Measurements from ENCODE around the gene PLEKHM3.
"Not testable (repeated sequence)": the region's sequence is repeated elsewhere in the genome, so short reads cannot be mapped to it uniquely, and the experiment has no call there.

PLEKHM3 gene

DNA sequence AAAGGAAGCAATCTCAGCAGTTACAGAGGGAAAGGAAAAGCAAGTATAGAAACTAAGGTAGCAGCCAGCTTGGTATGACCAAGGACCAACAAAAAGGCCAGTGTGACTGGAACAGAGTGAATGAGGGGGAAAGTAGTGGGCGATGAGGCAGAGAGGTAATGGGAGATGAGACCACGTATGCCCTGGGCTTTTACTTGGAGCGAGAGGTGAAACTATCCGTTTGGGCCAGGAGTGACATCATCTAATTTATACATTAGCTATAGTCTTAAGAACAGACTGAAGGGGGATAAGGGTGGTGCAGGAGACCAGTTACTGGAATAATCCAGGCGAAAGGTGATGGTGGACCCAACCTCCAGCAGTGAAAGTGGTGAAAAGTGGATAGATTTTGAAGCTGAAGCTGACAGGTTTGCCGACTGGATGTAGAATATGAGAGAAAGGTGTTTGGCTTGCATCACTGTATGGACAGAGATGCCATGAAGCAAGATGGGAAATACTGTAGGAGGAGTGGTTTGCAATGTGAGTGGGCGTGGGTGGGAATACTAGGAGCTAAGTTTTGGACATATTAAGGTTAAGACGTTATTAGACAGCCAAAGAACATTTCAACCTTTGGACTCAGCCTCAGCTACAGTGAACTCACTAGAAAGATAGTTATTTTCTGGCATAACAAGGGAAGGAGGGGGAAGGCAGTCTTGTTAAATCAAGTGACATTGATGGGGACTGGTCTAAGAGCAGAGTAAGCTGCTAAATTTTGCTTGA is 106.0 kb downstream of the PLEKHM3 start:
- no peak for DNase-seq

- DNase-seq = no peak
These were observed 110.6 kb downstream of the PLEKHM3 start for GRCh38 chr2:207914716-207915115.

- no peak for DNase-seq
These were observed 111.5 kb downstream of the PLEKHM3 start for GRCh38 chr2:207913772-207914358.

DNA sequence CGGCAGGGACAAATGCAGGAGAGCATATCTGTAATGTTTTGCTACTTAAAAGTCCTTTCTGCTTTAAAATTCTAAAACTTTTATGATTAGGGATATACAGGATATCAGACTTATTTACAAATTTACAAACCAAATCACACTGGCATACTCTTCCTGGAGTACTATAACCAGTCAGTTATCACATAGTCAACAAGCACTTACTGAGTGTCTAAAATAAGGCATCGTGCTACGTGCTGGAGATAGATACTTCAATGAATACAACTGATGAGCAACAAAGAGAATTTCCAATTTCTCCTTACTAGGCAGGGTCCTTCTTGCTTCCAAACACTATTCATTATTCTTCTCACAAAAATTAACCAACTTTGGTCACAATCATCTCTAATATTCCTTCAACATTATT is 113.5 kb downstream of the PLEKHM3 start:
- DNase-seq = no peak

DNA sequence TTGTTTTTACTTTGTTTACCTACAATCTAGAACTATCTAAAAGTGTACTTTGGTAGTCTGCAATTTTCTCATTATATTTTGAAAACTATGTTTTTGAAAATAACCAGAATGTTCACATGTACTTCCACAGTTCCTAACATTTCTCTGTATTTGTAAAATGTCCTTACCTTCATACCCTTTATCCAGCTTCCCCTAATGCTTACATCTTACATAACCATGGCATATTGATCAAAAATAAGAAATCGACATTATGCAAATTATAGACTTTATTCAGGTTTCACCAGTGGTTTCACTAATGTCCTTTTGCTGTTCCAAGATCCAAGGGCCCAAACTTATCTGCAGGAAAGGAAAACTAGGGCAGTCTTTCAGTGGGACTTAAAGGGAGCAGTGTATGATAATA is 114.1 kb downstream of the PLEKHM3 start:
- no peak for DNase-seq

- not testable (repeated sequence) for DNase-seq
These were observed 118.8 kb downstream of the PLEKHM3 start for GRCh38 chr2:207906495-207906894.

- DNase-seq = no peak
These were observed 119.8 kb downstream of the PLEKHM3 start for GRCh38 chr2:207905546-207905945.

DNA sequence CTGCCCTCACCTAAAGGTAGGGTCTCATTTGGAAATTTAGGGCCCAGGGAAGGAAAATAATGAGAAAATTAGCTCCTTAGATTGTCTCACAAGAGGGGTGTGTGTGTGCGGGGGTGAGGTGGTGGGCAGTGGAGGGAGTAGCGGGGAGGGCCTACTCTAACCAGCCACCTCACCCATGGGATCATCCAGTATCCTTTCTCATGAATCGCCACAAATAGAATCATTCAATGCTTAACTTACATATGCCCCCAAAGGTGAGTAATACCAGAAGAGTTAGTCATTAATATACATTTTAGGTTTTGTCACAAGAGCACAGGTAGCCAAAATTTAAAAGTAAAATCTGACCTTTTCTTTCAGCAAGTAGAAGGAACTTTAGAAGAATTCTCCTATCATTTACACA is 122.1 kb downstream of the PLEKHM3 start:
- DNase-seq = no peak

- DNase-seq = no peak
These were observed 122.5 kb downstream of the PLEKHM3 start for GRCh38 chr2:207902821-207903220.

DNA sequence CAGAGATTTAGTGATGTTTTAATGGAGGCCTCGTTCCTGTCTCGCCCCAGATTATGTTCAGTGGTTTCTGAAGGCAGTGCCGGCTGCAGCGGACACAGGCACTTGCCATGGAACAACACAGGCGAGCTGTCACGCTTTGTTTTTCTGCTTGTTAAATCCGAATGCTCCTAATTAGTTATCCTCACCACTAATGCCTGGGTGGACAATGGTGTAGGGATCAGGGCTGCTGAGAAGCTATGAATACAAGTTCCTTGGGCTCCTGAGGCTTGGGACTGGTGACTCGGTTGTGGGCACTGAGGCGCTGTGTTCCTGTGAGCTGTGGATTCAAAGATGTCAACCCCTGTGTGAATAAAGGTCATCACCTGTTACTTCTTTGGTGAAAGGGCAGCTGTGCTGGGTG is 123.5 kb downstream of the PLEKHM3 start:
- no peak for DNase-seq

DNA sequence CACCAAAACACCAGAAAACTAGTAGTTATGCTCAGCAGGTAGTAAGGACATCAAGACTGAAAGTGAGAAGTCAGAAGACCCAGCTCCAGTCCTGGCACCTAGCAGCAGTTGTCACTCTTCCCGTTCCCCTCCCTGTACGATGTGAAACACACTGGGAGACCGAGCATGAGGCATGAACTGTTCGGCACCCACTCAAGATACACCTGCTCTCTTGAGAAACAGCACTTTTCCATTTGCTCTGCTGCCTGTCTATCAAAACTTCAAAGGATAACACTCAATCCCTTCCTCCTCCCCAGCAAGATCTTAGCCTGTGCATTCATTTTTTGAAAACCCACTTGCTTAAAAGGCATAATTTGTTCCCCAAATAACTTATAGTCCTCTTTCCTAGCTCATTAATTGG is 123.9 kb downstream of the PLEKHM3 start:
- DNase-seq = no peak

- no peak for DNase-seq
These were observed 127.0 kb downstream of the PLEKHM3 start for GRCh38 chr2:207898354-207898695.

GRCh38 chr2:207897541-207898353 is 127.6 kb downstream of the PLEKHM3 start:
- DNase-seq = no peak

DNA sequence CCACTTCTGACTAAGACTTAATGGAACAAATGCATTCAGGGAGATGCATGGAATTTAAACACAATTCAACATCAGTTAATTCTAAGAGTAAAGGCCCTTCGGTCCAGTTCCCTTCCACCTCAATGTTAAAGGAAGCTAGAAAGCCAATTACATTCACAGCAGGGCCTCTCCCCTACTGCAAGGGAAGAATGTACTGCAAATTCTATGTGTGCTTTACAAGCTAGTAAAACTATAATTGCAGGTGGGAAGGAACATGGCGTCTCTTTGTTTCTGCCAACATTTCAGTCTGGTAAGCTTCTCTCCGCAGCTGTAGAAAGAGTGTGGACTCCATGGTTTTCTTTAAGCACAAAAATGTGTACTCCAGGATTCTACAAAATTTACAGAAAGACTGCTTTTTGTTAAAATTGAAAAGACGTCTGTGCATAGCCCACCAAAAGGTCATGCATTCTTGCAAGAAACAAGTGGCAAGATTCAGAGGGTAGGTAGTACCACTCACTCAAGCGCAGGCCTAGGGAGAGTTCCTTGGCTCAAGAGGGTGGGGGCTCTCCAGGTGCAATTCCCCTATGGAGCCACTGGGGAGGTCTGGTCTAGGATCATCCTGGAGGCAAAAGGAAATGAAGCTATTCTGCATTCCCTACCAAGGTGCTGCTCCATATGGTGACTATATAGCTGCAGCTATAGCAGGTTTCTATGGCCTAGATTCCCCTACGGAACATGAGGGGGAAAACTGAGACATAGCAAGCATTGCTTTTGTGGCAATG is 128.6 kb downstream of the PLEKHM3 start:
- DNase-seq = no peak

DNA sequence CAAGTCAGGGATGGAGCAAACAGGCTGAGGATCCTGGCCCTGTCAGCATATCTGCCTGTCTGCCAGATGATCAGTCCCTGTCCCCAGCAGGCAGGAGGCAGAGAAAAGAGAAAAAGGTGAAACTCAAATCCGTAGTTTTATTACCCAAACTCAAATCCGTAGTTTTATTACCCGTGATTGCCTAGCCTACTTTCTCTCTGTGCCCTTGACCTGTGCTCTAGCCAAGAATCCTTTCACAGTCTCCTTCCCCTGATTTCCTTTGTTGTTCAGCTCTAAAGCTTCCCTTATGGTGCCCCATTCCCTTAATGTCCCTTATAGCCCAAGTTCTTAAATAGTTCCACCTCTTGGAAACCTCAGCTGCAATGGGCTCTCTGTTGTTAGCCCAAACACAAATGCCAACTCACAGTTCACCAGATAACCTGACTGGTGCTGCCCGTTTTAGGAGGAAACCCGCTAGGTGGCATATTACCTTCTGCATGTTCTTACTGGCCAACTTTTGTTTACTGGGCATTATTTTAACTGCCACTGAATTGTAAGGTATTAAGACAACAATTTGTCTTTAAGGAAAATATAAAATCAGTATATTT is 130.0 kb downstream of the PLEKHM3 start:
- no peak for DNase-seq

DNA sequence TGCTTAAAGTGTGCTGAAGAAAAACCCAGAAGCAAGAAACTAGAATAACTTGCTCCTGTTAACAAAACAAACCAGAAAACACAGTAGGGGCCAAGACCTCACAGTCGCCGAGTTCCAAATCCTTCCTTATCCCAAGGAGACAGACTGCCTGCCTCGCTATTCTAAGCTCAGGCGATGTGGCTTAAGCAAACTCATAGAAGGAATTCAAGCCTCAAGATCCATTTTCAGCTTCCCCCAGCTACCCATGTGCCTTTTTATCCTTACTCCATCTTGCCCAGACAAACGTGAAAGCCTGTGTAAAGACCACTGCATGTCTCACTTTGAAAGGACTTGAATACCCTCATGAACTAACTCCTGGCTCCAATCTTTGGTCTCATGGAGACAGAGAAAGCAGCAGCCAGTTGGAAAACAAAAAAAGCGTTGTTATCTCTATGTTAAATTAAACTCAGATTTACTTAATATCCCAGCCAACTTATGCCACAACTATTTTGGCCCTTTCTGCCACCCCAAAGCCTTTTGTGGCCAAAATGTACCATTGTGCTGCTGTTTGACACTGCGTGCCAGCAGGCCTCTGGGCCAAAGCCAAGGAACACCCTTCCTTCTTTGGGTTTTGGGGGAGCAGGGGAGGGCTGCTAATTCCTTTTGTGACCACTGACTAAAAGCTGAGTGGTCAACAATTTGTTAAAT is 132.5 kb downstream of the PLEKHM3 start:
- DNase-seq = no peak

- no peak for DNase-seq
These were observed 134.1 kb downstream of the PLEKHM3 start for GRCh38 chr2:207891086-207891844.

GRCh38 chr2:207887500-207887899 is 137.8 kb downstream of the PLEKHM3 start:
- DNase-seq = no peak

- DNase-seq = no peak
These were observed 140.3 kb downstream of the PLEKHM3 start for GRCh38 chr2:207885010-207885409.

DNA sequence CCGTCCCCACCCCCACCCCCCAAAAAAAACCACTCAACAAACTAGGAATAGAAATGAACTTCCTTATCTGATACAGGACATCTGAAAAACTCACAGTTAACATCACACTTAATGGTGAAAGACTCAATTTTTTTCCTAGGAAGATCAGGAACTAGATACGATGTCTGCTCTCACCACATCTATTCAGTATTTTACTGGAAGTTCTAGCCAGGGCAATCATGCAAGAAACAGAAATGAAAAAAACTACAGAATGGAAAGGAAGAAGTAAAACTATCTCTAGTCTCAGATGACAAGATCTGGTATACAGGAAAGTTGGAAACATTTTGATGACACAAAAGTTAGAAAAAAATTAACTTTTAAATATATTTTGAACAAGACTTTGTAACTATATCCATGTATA is 141.2 kb downstream of the PLEKHM3 start:
- no peak for DNase-seq

- no peak for DNase-seq
These were observed 142.1 kb downstream of the PLEKHM3 start for GRCh38 chr2:207883002-207883780.

Data from activated CD8-positive, alpha-beta memory T cell treated with anti-CD3 and anti-CD28 coated beads for 24 hours (primary cell).